HepG2 (cell line): ENCODE data around the gene COX6B1. TPM values are rescaled to one million over a fixed set of nuclear protein-coding genes. Genes with fewer than 3 reads are reported as not detected.

Experiments used
- CBFB ChIP-seq: sonication (generic); formaldehyde crosslinking; IDR thresholded peaks from 2 replicates; pipeline ENCODE4 v1.4.0; 2020; ENCODE audit warnings: missing genetic modification reagents
- E2F1 ChIP-seq: sonication (generic); formaldehyde crosslinking; IDR thresholded peaks from 2 replicates; pipeline ENCODE4 v1.5.0; 2020; ENCODE audit warnings: missing genetic modification reagents
- JARID2 ChIP-seq: sonication (generic); formaldehyde crosslinking; IDR thresholded peaks from 2 replicates; pipeline ENCODE4 v1.8.1; 2023; ENCODE audit warnings: missing genetic modification reagents, inconsistent platforms; ENCODE audit not compliant: insufficient replicate concordance
- JUND ChIP-seq: sonication (generic); formaldehyde crosslinking; IDR thresholded peaks from 2 replicates; pipeline ENCODE4 v1.8.0; 2022; ENCODE audit warnings: mild to moderate bottlenecking, missing genetic modification reagents
- MXI1 ChIP-seq: IDR thresholded peaks from 3 replicates; pipeline ENCODE4 v1.6.1; 2012; ENCODE audit warnings: low read depth, low read length, inconsistent platforms, borderline replicate concordance
- NR2F2 ChIP-seq: IDR thresholded peaks from 2 replicates; pipeline ENCODE4 v1.6.1; 2012; ENCODE audit warnings: low read depth, inconsistent platforms, borderline replicate concordance
- PHF8 ChIP-seq: sonication (generic); formaldehyde crosslinking; IDR thresholded peaks from 2 replicates; pipeline ENCODE4 v1.5.0; 2020; ENCODE audit warnings: missing genetic modification reagents
- PLSCR1 ChIP-seq: sonication (generic); formaldehyde crosslinking; IDR thresholded peaks from 2 replicates; pipeline ENCODE4 v1.5.0; 2020; ENCODE audit warnings: missing genetic modification reagents, mild to moderate bottlenecking, borderline replicate concordance
- SMC3 ChIP-seq: IDR thresholded peaks from 2 replicates; pipeline ENCODE4 v1.6.1; 2011; ENCODE audit warnings: low read length, improper control_type of control experiment
- SP2 ChIP-seq: sonication (generic); formaldehyde crosslinking; IDR thresholded peaks from 2 replicates; pipeline ENCODE4 v1.5.1; 2020; ENCODE audit warnings: mild to moderate bottlenecking, missing genetic modification reagents
- SPEN ChIP-seq: sonication (generic); formaldehyde crosslinking; IDR thresholded peaks from 2 replicates; pipeline ENCODE4 v1.5.1; 2020; ENCODE audit warnings: low read depth, mild to moderate bottlenecking, missing genetic modification reagents
- TAF1 ChIP-seq: sonication (generic); formaldehyde crosslinking; IDR thresholded peaks from 2 replicates; pipeline ENCODE4 v1.4.0; 2020; ENCODE audit warnings: missing genetic modification reagents
- THAP11 ChIP-seq: IDR thresholded peaks from 2 replicates; pipeline ENCODE4 v1.6.1; 2016; ENCODE audit warnings: missing biosample characterization, missing genetic modification reagents
- ZBTB7A ChIP-seq: sonication (generic); formaldehyde crosslinking; IDR thresholded peaks from 2 replicates; pipeline ENCODE4 v1.8.0; 2022; ENCODE audit warnings: mild to moderate bottlenecking, missing genetic modification reagents
- ZNF180 ChIP-seq: sonication (generic); formaldehyde crosslinking; IDR thresholded peaks from 2 replicates; pipeline ENCODE4 v1.4.0; 2020; ENCODE audit warnings: low read depth, missing genetic modification reagents, borderline replicate concordance
- ZNF225 ChIP-seq: sonication (generic); formaldehyde crosslinking; IDR thresholded peaks from 2 replicates; pipeline ENCODE4 v1.4.0; 2020; ENCODE audit warnings: mild to moderate bottlenecking, missing genetic modification reagents
- ZNF256 ChIP-seq: sonication (generic); formaldehyde crosslinking; conservative IDR thresholded peaks from 2 replicates; pipeline ENCODE4 v1.4.0; 2020; ENCODE audit warnings: missing genetic modification reagents
- ZNF883 ChIP-seq: sonication (generic); formaldehyde crosslinking; IDR thresholded peaks from 2 replicates; pipeline ENCODE4 v1.5.1; 2020; ENCODE audit warnings: mild to moderate bottlenecking, missing genetic modification reagents; ENCODE audit errors: not compliant biosample characterization
- polyA plus RNA-seq, 8 experiments: library from polyadenylated mRNA; depleted of rRNA in 3 of 8; stranded (reverse) in 7 of 8; unstranded in 1 of 8; fragments of >200 nt; fragmentation: Illumina TruSeq in 4 of 8; extraction: Trizol in 4 of 8; gene quantifications; 2 replicates each; pipeline versions ENCODE4 v1.2.1 to v1.2.3, GENCODE V29; 2011 to 2016; ENCODE audit warnings: low read depth in 4 of 8, missing spikeins in 1 of 8, mixed read lengths in 1 of 8; ENCODE audit not compliant: insufficient read depth in 1 of 8
- total RNA-seq, 5 experiments: library from RNA; depleted of rRNA; stranded (reverse); fragments of >200 nt; fragmentation: Illumina TruSeq; extraction: Trizol; gene quantifications; 2 replicates each; pipeline ENCODE4 v1.2.3, GENCODE V29; 2016; ENCODE audit warnings: low read depth in 1 of 5
- TF ChIP-seq, protein P1 (sequence below): IDR thresholded peaks from 2 replicates; pipeline ENCODE4 v1.6.1; 2016; ENCODE audit warnings: mild to moderate bottlenecking
- TF ChIP-seq, protein P2 (sequence below): sonication (generic); formaldehyde crosslinking; conservative IDR thresholded peaks from 2 replicates; pipeline ENCODE4 v1.5.0; 2020; ENCODE audit warnings: missing genetic modification reagents
- TF ChIP-seq, protein P3 (sequence below): sonication (generic); formaldehyde crosslinking; IDR thresholded peaks from 2 replicates; pipeline ENCODE4 v1.5.0; 2020; ENCODE audit warnings: missing genetic modification reagents, mild to moderate bottlenecking, borderline replicate concordance
- TF ChIP-seq, protein P4 (sequence below): IDR thresholded peaks from 2 replicates; pipeline ENCODE4 v1.6.1; 2018; ENCODE audit warnings: missing genetic modification reagents

COX6B1 gene
- total and polyA plus RNA-seq, 2 of the 13 experiments (the other 11 are each of a cell fraction or from before 2014, with no cell fraction given): 481 to 487 TPM

DNA sequence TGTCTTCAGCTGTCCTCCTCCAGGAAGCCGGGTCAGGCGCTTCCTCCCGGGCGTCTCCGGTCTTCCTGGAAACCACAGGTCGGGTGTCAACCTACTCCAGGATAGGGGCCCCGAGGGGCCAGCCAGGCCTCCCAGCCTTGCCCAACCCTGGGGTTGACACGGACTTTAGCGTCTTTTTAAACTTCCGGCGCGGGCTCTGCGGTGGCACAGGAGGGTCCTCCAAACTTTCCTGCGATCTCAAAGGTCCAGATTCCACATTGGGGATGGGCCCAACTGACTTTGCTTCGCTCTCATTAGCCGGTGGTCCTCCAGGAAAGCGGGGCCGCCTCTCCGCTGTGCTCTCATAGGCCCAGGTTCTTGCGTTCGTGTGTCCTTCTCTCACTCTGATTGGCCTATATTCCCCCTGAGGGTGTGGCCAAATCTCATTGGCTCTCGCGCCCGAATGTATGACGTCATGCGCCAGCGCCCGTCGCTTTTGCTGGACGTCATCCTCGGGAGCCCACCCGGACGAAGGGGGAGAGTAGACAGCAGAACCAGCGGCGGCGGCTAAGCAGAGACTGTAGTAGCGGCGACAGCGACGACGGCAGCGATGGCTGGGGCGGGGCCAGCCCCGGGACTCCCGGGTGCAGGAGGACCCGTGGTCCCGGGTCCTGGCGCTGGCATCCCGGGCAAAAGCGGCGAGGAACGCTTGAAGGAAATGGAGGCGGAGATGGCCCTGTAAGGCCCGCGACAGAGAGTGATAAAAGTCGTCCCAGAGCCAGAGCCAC lies 19.4 kb upstream of the COX6B1 start, which contains the start of gene RBM42 (continued):
- TF ChIP-seq ZNF883 (CRISPR knock-in tag) (no peak), PHF8 (CRISPR knock-in tag) (peak; percentile 84), SPEN (CRISPR knock-in tag) (peak; percentile 97), JUND (CRISPR knock-in tag) (peak; percentile 65; the same call in 1 of the 2 replicates), PLSCR1 (CRISPR knock-in tag) (no peak), ZNF180 (CRISPR knock-in tag) (no peak; the same call in 1 of the 2 replicates), TAF1 (peak; percentile 53; the same call in 1 of the 2 replicates), MXI1 (peak; percentile 69; the same call in 1 of the 3 replicates), THAP11 (peak; percentile 96), NR2F2 (no peak; the same call in 1 of the 2 replicates), SMC3 (no peak), JARID2 (CRISPR knock-in tag) (no peak), SP2 (CRISPR knock-in tag) (peak; percentile 97), ZBTB7A (CRISPR knock-in tag) (0 out of 2 replicates have a peak, but pooled peaks have one; percentile 52), ZNF225 (CRISPR knock-in tag) (no peak), E2F1 (CRISPR knock-in tag) (0 out of 2 replicates have a peak, but pooled peaks have one; percentile 13), CBFB (CRISPR knock-in tag) (peak; percentile 82; the same call in 1 of the 2 replicates), ZNF256 (CRISPR knock-in tag) (no peak)
- TF ChIP-seq, protein P1, sequence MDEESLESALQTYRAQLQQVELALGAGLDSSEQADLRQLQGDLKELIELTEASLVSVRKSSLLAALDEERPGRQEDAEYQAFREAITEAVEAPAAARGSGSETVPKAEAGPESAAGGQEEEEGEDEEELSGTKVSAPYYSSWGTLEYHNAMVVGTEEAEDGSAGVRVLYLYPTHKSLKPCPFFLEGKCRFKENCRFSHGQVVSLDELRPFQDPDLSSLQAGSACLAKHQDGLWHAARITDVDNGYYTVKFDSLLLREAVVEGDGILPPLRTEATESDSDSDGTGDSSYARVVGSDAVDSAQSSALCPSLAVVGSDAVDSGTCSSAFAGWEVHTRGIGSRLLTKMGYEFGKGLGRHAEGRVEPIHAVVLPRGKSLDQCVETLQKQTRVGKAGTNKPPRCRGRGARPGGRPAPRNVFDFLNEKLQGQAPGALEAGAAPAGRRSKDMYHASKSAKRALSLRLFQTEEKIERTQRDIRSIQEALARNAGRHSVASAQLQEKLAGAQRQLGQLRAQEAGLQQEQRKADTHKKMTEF: peak; percentile 75
- TF ChIP-seq, protein P2, sequence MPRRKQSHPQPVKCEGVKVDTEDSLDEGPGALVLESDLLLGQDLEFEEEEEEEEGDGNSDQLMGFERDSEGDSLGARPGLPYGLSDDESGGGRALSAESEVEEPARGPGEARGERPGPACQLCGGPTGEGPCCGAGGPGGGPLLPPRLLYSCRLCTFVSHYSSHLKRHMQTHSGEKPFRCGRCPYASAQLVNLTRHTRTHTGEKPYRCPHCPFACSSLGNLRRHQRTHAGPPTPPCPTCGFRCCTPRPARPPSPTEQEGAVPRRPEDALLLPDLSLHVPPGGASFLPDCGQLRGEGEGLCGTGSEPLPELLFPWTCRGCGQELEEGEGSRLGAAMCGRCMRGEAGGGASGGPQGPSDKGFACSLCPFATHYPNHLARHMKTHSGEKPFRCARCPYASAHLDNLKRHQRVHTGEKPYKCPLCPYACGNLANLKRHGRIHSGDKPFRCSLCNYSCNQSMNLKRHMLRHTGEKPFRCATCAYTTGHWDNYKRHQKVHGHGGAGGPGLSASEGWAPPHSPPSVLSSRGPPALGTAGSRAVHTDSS (CRISPR knock-in tag): no peak
- TF ChIP-seq, protein P3, sequence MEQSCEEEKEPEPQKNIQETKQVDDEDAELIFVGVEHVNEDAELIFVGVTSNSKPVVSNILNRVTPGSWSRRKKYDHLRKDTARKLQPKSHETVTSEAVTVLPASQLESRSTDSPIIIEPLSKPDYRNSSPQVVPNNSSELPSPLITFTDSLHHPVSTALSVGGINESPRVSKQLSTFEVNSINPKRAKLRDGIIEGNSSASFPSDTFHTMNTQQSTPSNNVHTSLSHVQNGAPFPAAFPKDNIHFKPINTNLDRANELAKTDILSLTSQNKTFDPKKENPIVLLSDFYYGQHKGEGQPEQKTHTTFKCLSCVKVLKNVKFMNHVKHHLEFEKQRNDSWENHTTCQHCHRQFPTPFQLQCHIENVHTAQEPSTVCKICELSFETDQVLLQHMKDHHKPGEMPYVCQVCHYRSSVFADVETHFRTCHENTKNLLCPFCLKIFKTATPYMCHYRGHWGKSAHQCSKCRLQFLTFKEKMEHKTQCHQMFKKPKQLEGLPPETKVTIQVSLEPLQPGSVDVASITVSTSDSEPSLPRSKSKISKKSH (CRISPR knock-in tag): peak; percentile 37; the same call in 1 of the 2 replicates
- TF ChIP-seq, protein P4, sequence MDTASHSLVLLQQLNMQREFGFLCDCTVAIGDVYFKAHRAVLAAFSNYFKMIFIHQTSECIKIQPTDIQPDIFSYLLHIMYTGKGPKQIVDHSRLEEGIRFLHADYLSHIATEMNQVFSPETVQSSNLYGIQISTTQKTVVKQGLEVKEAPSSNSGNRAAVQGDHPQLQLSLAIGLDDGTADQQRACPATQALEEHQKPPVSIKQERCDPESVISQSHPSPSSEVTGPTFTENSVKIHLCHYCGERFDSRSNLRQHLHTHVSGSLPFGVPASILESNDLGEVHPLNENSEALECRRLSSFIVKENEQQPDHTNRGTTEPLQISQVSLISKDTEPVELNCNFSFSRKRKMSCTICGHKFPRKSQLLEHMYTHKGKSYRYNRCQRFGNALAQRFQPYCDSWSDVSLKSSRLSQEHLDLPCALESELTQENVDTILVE: peak; percentile 70
